Measurements from ENCODE around the gene CLCN7. TPM values are rescaled to one million over a fixed set of nuclear protein-coding genes. Genes with fewer than 3 reads are reported as not detected.

The CLCN7 gene
- total RNA-seq, 1 experiment from 2014 or later, result 60.0 TPM

GRCh38 chr16:1432388-1433262, 42.2 kb downstream of the CLCN7 start:
- DNase-seq (ENCODE audit: unreplicated experiment), result no peak
- no peaks in the 10 kb centered on the region for H3K4me1 Mint-ChIP-seq (ENCODE audit: insufficient read depth, unreplicated experiment)
- POLR2A ChIA-PET, result interaction anchor here (0.7 kb wide), 1 partner anchor 15 kb away, joined by 3 read pairs; no protein-coding TSS in a partner anchor
- no peak overlapping the region for H3K4me3 Mint-ChIP-seq (ENCODE audit: unreplicated experiment)
- no peaks in the 10 kb centered on the region for H3K9me3 Mint-ChIP-seq (ENCODE audit: unreplicated experiment)
- CTCF ChIA-PET, result interaction anchor here (0.5 to 0.6 kb wide), 2 partner anchors 14 to 721 kb away, joined by 3 to 5 read pairs; no protein-coding TSS in a partner anchor
- H3K27ac Mint-ChIP-seq (ENCODE audit: low read depth, unreplicated experiment), result no peak overlapping the region
- intact Hi-C loops (cut with micrococcal nuclease), result no loop called here
- no TSS peak for BruUV-seq (replicated peaks)
- H3K36me3 Mint-ChIP-seq (ENCODE audit: insufficient read depth, unreplicated experiment), result no peaks in the 10 kb centered on the region
- H3K27me3 Mint-ChIP-seq (ENCODE audit: insufficient read depth, unreplicated experiment), result no peaks in the 10 kb centered on the region
- TF ChIP-seq, protein P1, sequence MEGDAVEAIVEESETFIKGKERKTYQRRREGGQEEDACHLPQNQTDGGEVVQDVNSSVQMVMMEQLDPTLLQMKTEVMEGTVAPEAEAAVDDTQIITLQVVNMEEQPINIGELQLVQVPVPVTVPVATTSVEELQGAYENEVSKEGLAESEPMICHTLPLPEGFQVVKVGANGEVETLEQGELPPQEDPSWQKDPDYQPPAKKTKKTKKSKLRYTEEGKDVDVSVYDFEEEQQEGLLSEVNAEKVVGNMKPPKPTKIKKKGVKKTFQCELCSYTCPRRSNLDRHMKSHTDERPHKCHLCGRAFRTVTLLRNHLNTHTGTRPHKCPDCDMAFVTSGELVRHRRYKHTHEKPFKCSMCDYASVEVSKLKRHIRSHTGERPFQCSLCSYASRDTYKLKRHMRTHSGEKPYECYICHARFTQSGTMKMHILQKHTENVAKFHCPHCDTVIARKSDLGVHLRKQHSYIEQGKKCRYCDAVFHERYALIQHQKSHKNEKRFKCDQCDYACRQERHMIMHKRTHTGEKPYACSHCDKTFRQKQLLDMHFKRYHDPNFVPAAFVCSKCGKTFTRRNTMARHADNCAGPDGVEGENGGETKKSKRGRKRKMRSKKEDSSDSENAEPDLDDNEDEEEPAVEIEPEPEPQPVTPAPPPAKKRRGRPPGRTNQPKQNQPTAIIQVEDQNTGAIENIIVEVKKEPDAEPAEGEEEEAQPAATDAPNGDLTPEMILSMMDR (IDR thresholded peaks at IDR 0.05; ENCODE audit: unreplicated experiment), result no peak

- CTCF ChIA-PET, result no interaction called here
- H3K27ac Mint-ChIP-seq (ENCODE audit: low read depth, unreplicated experiment), result no peak overlapping the region
- H3K4me3 Mint-ChIP-seq (ENCODE audit: unreplicated experiment), result no peak overlapping the region
- intact Hi-C loops (cut with micrococcal nuclease), result no loop called here
- DNase-seq (ENCODE audit: unreplicated experiment), result no peak
- TF ChIP-seq, protein P1 (IDR thresholded peaks at IDR 0.05; ENCODE audit: unreplicated experiment), result no peak
- no peaks in the 10 kb centered on the region for H3K27me3 Mint-ChIP-seq (ENCODE audit: insufficient read depth, unreplicated experiment)
- no peaks in the 10 kb centered on the region for H3K36me3 Mint-ChIP-seq (ENCODE audit: insufficient read depth, unreplicated experiment)
- POLR2A ChIA-PET, result no interaction called here
- H3K4me1 Mint-ChIP-seq (ENCODE audit: insufficient read depth, unreplicated experiment), result no peaks in the 10 kb centered on the region
- no TSS peak for BruUV-seq (replicated peaks)
- H3K9me3 Mint-ChIP-seq (ENCODE audit: unreplicated experiment), result no peaks in the 10 kb centered on the region
These were observed 43.1 kb downstream of the CLCN7 start for GRCh38 chr16:1431497-1432270.

DNA sequence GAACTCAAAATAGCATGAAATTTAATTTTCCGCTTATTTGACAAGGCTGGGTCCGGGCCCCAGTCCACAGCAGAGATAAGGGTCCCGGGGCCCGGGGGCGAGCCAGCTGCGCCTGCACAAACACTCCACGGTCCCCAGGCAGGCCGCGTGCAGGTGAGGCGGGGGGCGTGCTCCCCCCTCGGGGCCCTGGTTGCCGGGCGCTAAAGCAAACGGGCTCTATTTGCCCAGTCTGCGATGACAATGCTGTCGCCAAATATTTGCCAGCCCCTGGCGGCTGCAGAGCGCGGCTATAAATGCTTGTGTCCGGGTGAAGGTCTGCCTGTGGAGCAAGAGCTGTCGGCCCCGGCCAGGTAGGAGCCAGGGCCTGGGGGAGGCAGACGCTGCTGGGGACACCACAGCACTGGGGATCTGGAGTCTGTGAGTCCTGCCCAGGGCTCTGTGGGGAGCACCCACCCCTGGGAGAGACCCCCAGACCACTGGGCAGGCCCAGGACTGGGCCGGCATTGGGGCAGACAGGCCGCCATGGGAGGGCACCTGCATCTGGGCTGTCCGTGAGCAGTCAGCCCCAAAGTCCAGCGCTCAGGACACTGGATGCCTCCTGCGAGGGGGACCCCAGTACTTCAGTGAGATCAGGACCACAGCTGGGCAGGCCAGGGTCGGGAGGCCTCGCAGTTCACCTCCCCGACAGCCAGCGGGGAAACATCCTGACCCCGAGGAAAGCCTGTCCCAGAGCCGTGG, 43.9 kb downstream of the CLCN7 start, which contains the start of gene PERCC1:
Gene PERCC1, plus strand, starts transcription at position 320 of the 738 bp plus-strand sequence. CDS start 1,516 bp downstream, outside the sequence.
- Mint-ChIP-seq H3K36me3 (ENCODE audit: insufficient read depth, unreplicated experiment) (no peaks in the 10 kb centered on the region), H3K4me3 (ENCODE audit: unreplicated experiment) (no peak within 1 kb of the TSS), H3K27me3 (ENCODE audit: insufficient read depth, unreplicated experiment) (no peaks in the 10 kb centered on the region), H3K9me3 (ENCODE audit: unreplicated experiment) (no peaks in the 10 kb centered on the region), H3K27ac (ENCODE audit: low read depth, unreplicated experiment) (no peak within 1 kb of the TSS), H3K4me1 (ENCODE audit: insufficient read depth, unreplicated experiment) (no peaks in the 10 kb centered on the region)
- no TSS peak for BruUV-seq (replicated peaks)
- no peak for DNase-seq (ENCODE audit: unreplicated experiment)
- intact Hi-C loops (cut with micrococcal nuclease), result no loop called here
- TF ChIP-seq, protein P1 (IDR thresholded peaks at IDR 0.05; ENCODE audit: unreplicated experiment), result no peak
- ChIA-PET CTCF (interaction anchor here (0.6 kb wide), 1 partner anchor 1367 kb away, joined by 3 read pairs; no protein-coding TSS in a partner anchor), POLR2A (no interaction called here)
